HEK293 (cell line): ENCODE measurements around the gene RCHY1.

Source experiments
- CTCF ChIA-PET: fragments of 350-600 bp; formaldehyde crosslinking; extraction: SDS; loops from one replicate; lab custom pipeline; 2021; ENCODE audit warnings: antibody characterized with exemption; lab: Yijun Ruan, JAX
- POLR2A ChIA-PET: fragments of 300-600 bp; formaldehyde crosslinking; extraction: SDS; loops from one replicate; lab custom pipeline; 2020; ENCODE audit warnings: antibody characterized with exemption, inconsistent platforms; lab: Yijun Ruan, JAX
- H3K27ac ChIP-seq: fragments of 200-500 bp; sonication (Bioruptor generic); 2 replicates; pipeline ENCODE4 v1.5.1; 2014; ENCODE audit warnings: low read depth, low read length, control low read depth, inconsistent platforms; ENCODE audit errors: extremely low read depth
- H3K36me3 ChIP-seq, 2 experiments: fragments of 200-500 bp in 1 of 2; sonication (Bioruptor generic) in 1 of 2; 1 replicate in 1 of 2; 2 replicates in 1 of 2; pipeline ENCODE4 v1.5.1; 2014 to 2017; ENCODE audit warnings: inconsistent platforms in 2 of 2, low read length in 2 of 2; ENCODE audit not compliant: control insufficient read depth in 2 of 2, insufficient read depth in 1 of 2
- H3K4me1 ChIP-seq: fragments of 200-500 bp; sonication (Bioruptor generic); 2 replicates; pipeline ENCODE4 v1.5.1; 2014; ENCODE audit warnings: mild to moderate bottlenecking, low read length, inconsistent platforms; ENCODE audit not compliant: control insufficient read depth, insufficient read depth
- H3K4me3 ChIP-seq: 2 replicates; pipeline ENCODE4 v1.5.1; 2011; ENCODE audit warnings: low read depth, mild to moderate bottlenecking, control low read depth, low read length, moderate library complexity
- H3K9me3 ChIP-seq: fragments of 200-500 bp; sonication (Bioruptor generic); 2 replicates; pipeline ENCODE4 v1.5.1; 2014; ENCODE audit warnings: low read depth, low read length, inconsistent platforms; ENCODE audit not compliant: control insufficient read depth, insufficient read depth
- HOXA7 ChIP-seq: sonication (generic); formaldehyde crosslinking; IDR thresholded peaks from 2 replicates; pipeline ENCODE4 v1.8.1; 2022; ENCODE audit warnings: missing genetic modification reagents, borderline replicate concordance
- HOXC10 ChIP-seq: sonication (generic); formaldehyde crosslinking; IDR thresholded peaks from 2 replicates; pipeline ENCODE4 v1.8.1; 2023; ENCODE audit warnings: mild to moderate bottlenecking, missing genetic modification reagents
- HOXD13 ChIP-seq: sonication (generic); formaldehyde crosslinking; IDR thresholded peaks from 2 replicates; pipeline ENCODE4 v1.8.0; 2022; ENCODE audit warnings: missing genetic modification reagents, borderline replicate concordance
- KLF10 ChIP-seq: fragments of 450-650 bp; IDR thresholded peaks from 2 replicates; pipeline ENCODE4 v1.5.1; 2018; ENCODE audit warnings: missing biosample characterization, mild to moderate bottlenecking, missing genetic modification characterization
- REPIN1 ChIP-seq: fragments of 450-650 bp; formaldehyde crosslinking; IDR thresholded peaks from 2 replicates; pipeline ENCODE4 v1.5.1; 2017; ENCODE audit warnings: missing biosample characterization, missing genetic modification characterization, low read depth
- SCRT2 ChIP-seq: fragments of 450-650 bp; formaldehyde crosslinking; IDR thresholded peaks from 2 replicates; pipeline ENCODE4 v1.5.1; 2016; ENCODE audit warnings: missing biosample characterization, missing genetic modification characterization
- ZEB2 ChIP-seq: fragments of 450-650 bp; formaldehyde crosslinking; IDR thresholded peaks from 2 replicates; pipeline ENCODE4 v1.5.1; 2016; ENCODE audit warnings: missing biosample characterization, missing genetic modification characterization
- ZFP69B ChIP-seq: fragments of 450-650 bp; formaldehyde crosslinking; IDR thresholded peaks from 2 replicates; pipeline ENCODE4 v1.5.1; 2016; ENCODE audit warnings: missing biosample characterization, missing genetic modification characterization
- ZNF133 ChIP-seq: fragments of 450-650 bp; formaldehyde crosslinking; IDR thresholded peaks from 2 replicates; pipeline ENCODE4 v1.5.1; 2016; ENCODE audit warnings: missing biosample characterization, missing genetic modification characterization
- ZNF140 ChIP-seq: fragments of 450-650 bp; formaldehyde crosslinking; IDR thresholded peaks from 2 replicates; pipeline ENCODE4 v1.5.1; 2016; ENCODE audit warnings: missing biosample characterization, missing genetic modification characterization
- ZNF169 ChIP-seq: fragments of 450-650 bp; formaldehyde crosslinking; IDR thresholded peaks from 2 replicates; pipeline ENCODE4 v1.5.1; 2016; ENCODE audit warnings: missing biosample characterization, missing genetic modification characterization
- ZNF302 ChIP-seq: fragments of 450-650 bp; formaldehyde crosslinking; IDR thresholded peaks from 2 replicates; pipeline ENCODE4 v1.5.1; 2016; ENCODE audit warnings: missing biosample characterization, missing genetic modification characterization, low read depth
- ZNF423 ChIP-seq: fragments of 450-650 bp; formaldehyde crosslinking; IDR thresholded peaks from 2 replicates; pipeline ENCODE4 v1.5.1; 2016; ENCODE audit warnings: missing biosample characterization, missing genetic modification characterization
- ZNF571 ChIP-seq: fragments of 450-650 bp; formaldehyde crosslinking; IDR thresholded peaks from 2 replicates; pipeline ENCODE4 v1.5.0; 2017; ENCODE audit warnings: missing biosample characterization, missing genetic modification characterization
- ZNF600 ChIP-seq: fragments of 450-650 bp; formaldehyde crosslinking; IDR thresholded peaks from 2 replicates; pipeline ENCODE4 v1.5.1; 2016; ENCODE audit warnings: missing biosample characterization, missing genetic modification characterization
- ZNF610 ChIP-seq: fragments of 450-650 bp; formaldehyde crosslinking; IDR thresholded peaks from 2 replicates; pipeline ENCODE4 v1.5.1; 2016; ENCODE audit warnings: missing biosample characterization, missing genetic modification characterization, borderline replicate concordance
- ZNF623 ChIP-seq: fragments of 450-650 bp; formaldehyde crosslinking; IDR thresholded peaks from 2 replicates; pipeline ENCODE4 v1.5.1; 2016; ENCODE audit warnings: missing biosample characterization, missing genetic modification characterization
- ZSCAN23 ChIP-seq: fragments of 450-650 bp; formaldehyde crosslinking; IDR thresholded peaks from 2 replicates; pipeline ENCODE4 v1.5.1; 2016; ENCODE audit warnings: missing biosample characterization, missing genetic modification characterization
- TF ChIP-seq, protein P1 (sequence below): fragments of 450-650 bp; formaldehyde crosslinking; IDR thresholded peaks from 2 replicates; pipeline ENCODE4 v1.5.1; 2016; ENCODE audit warnings: missing biosample characterization, missing genetic modification characterization
- TF ChIP-seq, protein P2 (sequence below): fragments of 450-650 bp; formaldehyde crosslinking; IDR thresholded peaks from 2 replicates; pipeline ENCODE4 v1.5.1; 2017; ENCODE audit warnings: missing biosample characterization, missing genetic modification characterization
- TF ChIP-seq, protein P3 (sequence below): fragments of 450-650 bp; formaldehyde crosslinking; IDR thresholded peaks from 2 replicates; pipeline ENCODE4 v1.5.1; 2016; ENCODE audit warnings: missing biosample characterization, missing genetic modification characterization

RCHY1 gene

DNA sequence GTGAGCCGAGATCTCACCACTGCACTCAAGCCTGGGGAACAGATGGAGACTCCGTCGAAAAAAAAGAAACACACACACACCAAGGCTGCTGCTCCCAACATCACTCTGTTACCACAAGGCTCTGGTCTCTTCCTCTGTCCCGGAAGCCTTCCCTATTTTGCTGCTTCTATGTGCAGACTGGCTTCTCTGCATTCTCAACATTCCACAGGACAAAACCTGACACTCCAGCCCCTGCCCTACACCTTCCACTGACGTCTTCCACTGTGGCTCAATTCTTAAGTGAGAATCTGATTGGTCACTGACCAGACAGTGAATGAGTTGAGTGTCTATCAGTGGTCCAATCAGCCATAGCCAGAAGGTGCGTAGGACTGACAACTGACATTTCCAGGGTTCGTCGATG, 47.6 kb upstream of the RCHY1 start:
- no peaks in the 10 kb centered on the region for H3K4me1 ChIP-seq
- ChIA-PET POLR2A (no interaction called here), CTCF (no interaction called here)
- H3K36me3 ChIP-seq: no peaks in the 10 kb centered on the region
- H3K4me3 ChIP-seq: no peak overlapping the region
- H3K9me3 ChIP-seq: no peaks in the 10 kb centered on the region
- no peak overlapping the region for H3K27ac ChIP-seq
- no peak for TF ChIP-seq HOXD13
- TF ChIP-seq ZFP69B (tag by site-specific recombination): no peak
- no peak for TF ChIP-seq ZNF423 (tag by site-specific recombination)
- TF ChIP-seq ZNF571 (tag by site-specific recombination): no peak
- no peak for TF ChIP-seq ZNF133 (tag by site-specific recombination)
- TF ChIP-seq ZNF600 (tag by site-specific recombination): no peak
- no peak for TF ChIP-seq REPIN1 (tag by site-specific recombination)
- TF ChIP-seq HOXA7 (CRISPR knock-in tag): no peak
- no peak for TF ChIP-seq ZNF169 (tag by site-specific recombination)

DNA sequence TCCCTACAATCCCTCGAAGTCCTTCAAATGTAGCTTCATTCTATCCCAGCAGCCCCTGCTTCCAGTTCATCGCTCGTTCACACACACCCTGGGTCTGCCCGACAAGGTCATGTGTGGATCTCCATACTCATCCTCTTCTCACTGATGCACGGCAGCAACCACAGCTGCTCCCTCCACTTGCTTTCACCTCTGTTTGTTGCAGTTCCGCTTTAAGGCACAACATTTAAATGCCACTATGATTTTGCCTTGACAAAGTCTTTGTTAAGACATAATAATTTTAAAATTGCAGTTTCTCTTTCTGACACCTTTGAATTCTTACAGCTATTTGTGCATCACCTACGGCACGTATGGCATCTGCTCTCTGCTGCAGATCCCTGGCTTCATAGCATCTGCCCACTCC, 43.5 kb upstream of the RCHY1 start:
- H3K27ac ChIP-seq: no peak overlapping the region
- TF ChIP-seq ZEB2 (tag by site-specific recombination): no peak
- TF ChIP-seq, protein P1, sequence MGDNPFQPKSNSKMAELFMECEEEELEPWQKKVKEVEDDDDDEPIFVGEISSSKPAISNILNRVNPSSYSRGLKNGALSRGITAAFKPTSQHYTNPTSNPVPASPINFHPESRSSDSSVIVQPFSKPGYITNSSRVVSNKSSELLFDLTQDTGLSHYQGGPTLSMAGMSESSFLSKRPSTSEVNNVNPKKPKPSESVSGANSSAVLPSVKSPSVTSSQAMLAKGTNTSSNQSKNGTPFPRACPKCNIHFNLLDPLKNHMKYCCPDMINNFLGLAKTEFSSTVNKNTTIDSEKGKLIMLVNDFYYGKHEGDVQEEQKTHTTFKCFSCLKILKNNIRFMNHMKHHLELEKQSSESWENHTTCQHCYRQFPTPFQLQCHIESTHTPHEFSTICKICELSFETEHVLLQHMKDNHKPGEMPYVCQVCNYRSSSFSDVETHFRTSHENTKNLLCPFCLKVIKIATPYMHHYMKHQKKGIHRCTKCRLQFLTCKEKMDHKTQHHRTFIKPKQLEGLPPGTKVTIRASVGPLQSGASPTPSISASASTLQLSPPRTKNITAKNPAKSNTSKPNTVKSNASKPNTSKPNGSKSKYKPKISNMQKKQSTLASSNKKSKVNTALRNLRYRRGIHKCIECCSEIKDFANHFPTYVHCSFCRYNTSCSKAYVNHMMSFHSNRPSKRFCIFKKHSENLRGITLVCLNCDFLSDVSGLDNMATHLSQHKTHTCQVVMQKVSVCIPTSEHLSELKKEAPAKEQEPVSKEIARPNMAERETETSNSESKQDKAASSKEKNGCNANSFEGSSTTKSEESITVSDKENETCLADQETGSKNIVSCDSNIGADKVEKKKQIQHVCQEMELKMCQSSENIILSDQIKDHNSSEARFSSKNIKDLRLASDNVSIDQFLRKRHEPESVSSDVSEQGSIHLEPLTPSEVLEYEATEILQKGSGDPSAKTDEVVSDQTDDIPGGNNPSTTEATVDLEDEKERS (tag by site-specific recombination): no peak
- no peak for TF ChIP-seq ZNF302 (tag by site-specific recombination)
- TF ChIP-seq ZSCAN23 (tag by site-specific recombination): no peak
- H3K36me3 ChIP-seq: no peaks in the 10 kb centered on the region
- H3K9me3 ChIP-seq: no peaks in the 10 kb centered on the region
- ChIA-PET POLR2A (no interaction called here), CTCF (interaction anchor here (0.7 kb wide), 1 partner anchor 64 kb away, joined by 3 read pairs; no protein-coding TSS in a partner anchor)
- no peaks in the 10 kb centered on the region for H3K4me1 ChIP-seq
- H3K4me3 ChIP-seq: no peak overlapping the region

DNA sequence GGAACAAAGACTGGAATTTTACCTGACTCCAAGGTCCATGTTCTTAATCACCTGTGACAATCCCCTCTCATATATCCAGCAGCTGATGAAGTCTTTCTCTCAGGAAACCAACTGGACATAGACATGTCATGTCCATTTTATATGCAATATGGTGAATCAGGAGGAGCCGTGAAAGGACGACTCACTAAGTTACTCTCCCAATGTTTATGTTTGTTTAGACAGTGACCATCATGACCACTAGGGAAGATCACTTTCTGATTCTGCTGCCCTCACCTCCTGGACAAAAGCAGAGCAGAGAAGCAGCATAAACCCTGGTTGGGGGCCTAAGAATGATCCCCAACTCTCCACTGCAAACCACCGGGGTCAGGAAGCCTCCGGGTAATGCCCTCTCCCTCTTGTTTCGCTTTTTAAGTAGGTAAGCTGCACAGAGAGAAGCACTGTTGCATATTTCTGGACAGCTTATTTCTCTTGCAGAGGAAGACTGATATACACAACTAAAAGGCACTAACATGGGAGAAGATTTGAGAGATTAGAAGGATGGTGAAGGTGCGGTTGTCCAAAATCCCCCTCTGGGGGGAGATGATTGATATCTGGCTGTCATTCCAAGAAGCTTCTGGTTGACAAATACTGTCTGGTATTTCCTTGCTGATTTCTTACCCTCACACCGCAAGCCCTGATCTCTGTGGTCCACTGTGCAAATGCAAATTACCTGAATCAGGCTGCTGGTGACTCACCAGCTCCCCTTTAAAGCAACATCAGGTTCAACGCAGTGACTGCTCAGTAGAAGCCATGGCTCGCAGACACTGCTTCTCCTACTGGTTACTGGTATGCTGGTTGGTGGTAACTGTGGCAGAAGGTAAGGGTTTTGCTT, 41.3 kb upstream of the RCHY1 start, which contains the start of gene ODAPH:
Gene ODAPH (plus strand): TSS at position 773 of the 871 bp plus-strand sequence. CDS start 17 bp downstream, at position 790.
- ChIA-PET CTCF (interaction anchor here (1.1 to 1.4 kb wide), 2 partner anchors 15 to 293 kb away, joined by 3 to 4 read pairs; no protein-coding TSS in a partner anchor), POLR2A (no interaction called here)
- peak within 1 kb of the TSS; percentile 12 for H3K4me3 ChIP-seq
- no peaks in the 10 kb centered on the region for H3K9me3 ChIP-seq
- H3K4me1 ChIP-seq: no peaks in the 10 kb centered on the region
- no peak within 1 kb of the TSS for H3K27ac ChIP-seq
- no peaks in the 10 kb centered on the region for H3K36me3 ChIP-seq
- TF ChIP-seq ZNF140 (tag by site-specific recombination): no peak
- TF ChIP-seq HOXC10 (CRISPR knock-in tag): no peak
- TF ChIP-seq, protein P2, sequence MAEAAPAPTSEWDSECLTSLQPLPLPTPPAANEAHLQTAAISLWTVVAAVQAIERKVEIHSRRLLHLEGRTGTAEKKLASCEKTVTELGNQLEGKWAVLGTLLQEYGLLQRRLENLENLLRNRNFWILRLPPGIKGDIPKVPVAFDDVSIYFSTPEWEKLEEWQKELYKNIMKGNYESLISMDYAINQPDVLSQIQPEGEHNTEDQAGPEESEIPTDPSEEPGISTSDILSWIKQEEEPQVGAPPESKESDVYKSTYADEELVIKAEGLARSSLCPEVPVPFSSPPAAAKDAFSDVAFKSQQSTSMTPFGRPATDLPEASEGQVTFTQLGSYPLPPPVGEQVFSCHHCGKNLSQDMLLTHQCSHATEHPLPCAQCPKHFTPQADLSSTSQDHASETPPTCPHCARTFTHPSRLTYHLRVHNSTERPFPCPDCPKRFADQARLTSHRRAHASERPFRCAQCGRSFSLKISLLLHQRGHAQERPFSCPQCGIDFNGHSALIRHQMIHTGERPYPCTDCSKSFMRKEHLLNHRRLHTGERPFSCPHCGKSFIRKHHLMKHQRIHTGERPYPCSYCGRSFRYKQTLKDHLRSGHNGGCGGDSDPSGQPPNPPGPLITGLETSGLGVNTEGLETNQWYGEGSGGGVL (tag by site-specific recombination): no peak
- no peak for TF ChIP-seq ZNF302 (tag by site-specific recombination)
- TF ChIP-seq, protein P3, sequence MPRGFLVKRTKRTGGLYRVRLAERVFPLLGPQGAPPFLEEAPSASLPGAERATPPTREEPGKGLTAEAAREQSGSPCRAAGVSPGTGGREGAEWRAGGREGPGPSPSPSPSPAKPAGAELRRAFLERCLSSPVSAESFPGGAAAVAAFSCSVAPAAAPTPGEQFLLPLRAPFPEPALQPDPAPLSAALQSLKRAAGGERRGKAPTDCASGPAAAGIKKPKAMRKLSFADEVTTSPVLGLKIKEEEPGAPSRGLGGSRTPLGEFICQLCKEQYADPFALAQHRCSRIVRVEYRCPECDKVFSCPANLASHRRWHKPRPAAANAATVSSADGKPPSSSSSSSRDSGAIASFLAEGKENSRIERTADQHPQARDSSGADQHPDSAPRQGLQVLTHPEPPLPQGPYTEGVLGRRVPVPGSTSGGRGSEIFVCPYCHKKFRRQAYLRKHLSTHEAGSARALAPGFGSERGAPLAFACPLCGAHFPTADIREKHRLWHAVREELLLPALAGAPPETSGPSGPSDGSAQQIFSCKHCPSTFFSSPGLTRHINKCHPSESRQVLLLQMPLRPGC (tag by site-specific recombination): no peak
- TF ChIP-seq SCRT2 (tag by site-specific recombination): no peak
- TF ChIP-seq KLF10: no peak
- TF ChIP-seq ZNF623 (tag by site-specific recombination): no peak
- TF ChIP-seq ZNF610 (tag by site-specific recombination): no peak
